HEK293T (cell line): ENCODE results near the gene STIM1.

Source experiments
- CTCF ChIA-PET: fragments of 350-600 bp; formaldehyde crosslinking; extraction: SDS; loops from one replicate; lab custom pipeline; 2021; ENCODE audit warnings: antibody characterized with exemption, inconsistent platforms; lab: Yijun Ruan, JAX
- POLR2A ChIA-PET: fragments of 350-600 bp; formaldehyde crosslinking; extraction: SDS; loops from one replicate; lab custom pipeline; 2020; ENCODE audit warnings: antibody characterized with exemption, inconsistent platforms; lab: Yijun Ruan, JAX
- DNase-seq: peaks from one replicate; pipeline ENCODE4 v3.0.0; 2012; ENCODE audit warnings: mixed read lengths; ENCODE audit errors: extremely low spot score
- ARNT ChIP-seq: fragments of 450-650 bp; IDR thresholded peaks from 2 replicates; pipeline ENCODE4 v1.6.1; 2017; ENCODE audit warnings: mild to moderate bottlenecking
- BHLHE40 ChIP-seq: fragments of 450-650 bp; IDR thresholded peaks from 2 replicates; pipeline ENCODE4 v1.6.1; 2016; ENCODE audit warnings: mild to moderate bottlenecking, moderate library complexity, borderline replicate concordance
- CTBP1 ChIP-seq: fragments of 450-650 bp; IDR thresholded peaks from 2 replicates; pipeline ENCODE4 v1.6.1; 2016; ENCODE audit warnings: borderline replicate concordance
- ELF4 ChIP-seq: fragments of 450-650 bp; IDR thresholded peaks from 2 replicates; pipeline ENCODE4 v1.6.1; 2017; ENCODE audit warnings: antibody characterized with exemption
- FOXA1 ChIP-seq: fragments of 450-650 bp; IDR thresholded peaks from 2 replicates; pipeline ENCODE4 v1.6.1; 2016; ENCODE audit warnings: mild to moderate bottlenecking
- FOXK2 ChIP-seq: fragments of 450-650 bp; IDR thresholded peaks from 2 replicates; pipeline ENCODE4 v1.6.1; 2016; ENCODE audit warnings: mild to moderate bottlenecking
- FOXM1 ChIP-seq: fragments of 450-650 bp; IDR thresholded peaks from 2 replicates; pipeline ENCODE4 v1.6.1; 2017; ENCODE audit warnings: mild to moderate bottlenecking, borderline replicate concordance
- HDGF ChIP-seq: fragments of 450-650 bp; IDR thresholded peaks from 2 replicates; pipeline ENCODE4 v1.6.1; 2017; ENCODE audit warnings: antibody characterized with exemption, borderline replicate concordance
- L3MBTL2 ChIP-seq: fragments of 450-650 bp; conservative IDR thresholded peaks from 2 replicates; pipeline ENCODE4 v1.6.1; 2016; ENCODE audit warnings: mild to moderate bottlenecking
- LEF1 ChIP-seq: fragments of 450-650 bp; IDR thresholded peaks from 2 replicates; pipeline ENCODE4 v1.6.1; 2017; ENCODE audit warnings: mild to moderate bottlenecking, borderline replicate concordance
- NFRKB ChIP-seq: fragments of 450-650 bp; IDR thresholded peaks from 2 replicates; pipeline ENCODE4 v1.6.1; 2016; ENCODE audit warnings: mild to moderate bottlenecking, moderate library complexity
- PKNOX1 ChIP-seq: fragments of 450-650 bp; IDR thresholded peaks from 2 replicates; pipeline ENCODE4 v1.6.1; 2016
- SP1 ChIP-seq: fragments of 450-650 bp; IDR thresholded peaks from 2 replicates; pipeline ENCODE4 v1.6.1; 2017
- SUZ12 ChIP-seq: fragments of 450-650 bp; IDR thresholded peaks from 2 replicates; pipeline ENCODE4 v1.6.1; 2016; ENCODE audit warnings: mild to moderate bottlenecking
- TARDBP ChIP-seq: fragments of 450-650 bp; IDR thresholded peaks from 2 replicates; pipeline ENCODE4 v1.6.1; 2016
- ZNF384 ChIP-seq: fragments of 450-650 bp; IDR thresholded peaks from 2 replicates; pipeline ENCODE4 v1.6.1; 2016

STIM1 gene

GRCh38 chr11:4063348-4063747 is 207.9 kb downstream of the STIM1 start:
- DNase-seq = no peak
- TF ChIP-seq CTBP1 (no peak), ELF4 (no peak), HDGF (no peak), L3MBTL2 (no peak), ZNF384 (no peak), FOXM1 (no peak), PKNOX1 (no peak)
- POLR2A ChIA-PET = no interaction called here
- CTCF ChIA-PET = interaction anchor here (0.9 to 1.7 kb wide), 3 partner anchors 10 to 208 kb away, joined by 3 to 11 read pairs (median 4); partner anchors contain the start of gene STIM1

GRCh38 chr11:4064278-4064955 is 209.0 kb downstream of the STIM1 start:
- DNase-seq = no peak
- TF ChIP-seq ARNT = no peak
- no peak for TF ChIP-seq TARDBP
- no peak for TF ChIP-seq ELF4
- no peak for TF ChIP-seq L3MBTL2
- TF ChIP-seq PKNOX1 = no peak
- TF ChIP-seq SUZ12 = no peak
- no peak for TF ChIP-seq SP1
- TF ChIP-seq NFRKB = no peak
- TF ChIP-seq CTBP1 = no peak
- TF ChIP-seq FOXM1 = no peak
- TF ChIP-seq LEF1 = no peak
- CTCF ChIA-PET = interaction anchor here (0.9 to 1.7 kb wide), 3 partner anchors 9 to 210 kb away, joined by 3 to 11 read pairs (median 4); partner anchors contain the start of gene STIM1
- POLR2A ChIA-PET = no interaction called here

- TF ChIP-seq SP1 (no peak), ARNT (no peak), CTBP1 (no peak), HDGF (no peak), FOXA1 (no peak), L3MBTL2 (no peak), SUZ12 (no peak), ZNF384 (no peak), LEF1 (no peak), FOXM1 (no peak), BHLHE40 (no peak), TARDBP (no peak)
- CTCF ChIA-PET = interaction anchor here (1.1 kb wide), 1 partner anchor 216 kb away, joined by 4 read pairs; no protein-coding TSS in a partner anchor
- DNase-seq = no peak
- POLR2A ChIA-PET = no interaction called here
Observed at GRCh38 chr11:4065086-4065485, 209.6 kb downstream of the STIM1 start.

- ChIA-PET POLR2A (no interaction called here), CTCF (interaction anchor here (1.1 kb wide), 1 partner anchor 216 kb away, joined by 4 read pairs; no protein-coding TSS in a partner anchor)
Observed at GRCh38 chr11:4065601-4066377, 210.3 kb downstream of the STIM1 start.

GRCh38 chr11:4066910-4067309 is 211.4 kb downstream of the STIM1 start:
- DNase-seq = no peak
- POLR2A ChIA-PET = interaction anchor here (0.9 kb wide), 1 partner anchor 226 kb away, joined by 4 read pairs; the partner anchor contains the start of gene RHOG
- TF ChIP-seq FOXA1 = no peak
- TF ChIP-seq HDGF = no peak
- no peak for TF ChIP-seq FOXM1
- no peak for TF ChIP-seq BHLHE40
- TF ChIP-seq LEF1 = no peak
- TF ChIP-seq FOXK2 = no peak
- TF ChIP-seq NFRKB = no peak
- no peak for TF ChIP-seq ZNF384
- no peak for TF ChIP-seq TARDBP
- TF ChIP-seq ELF4 = no peak
- no peak for TF ChIP-seq SP1
- no peak for TF ChIP-seq L3MBTL2
- TF ChIP-seq PKNOX1 = no peak
- no peak for TF ChIP-seq SUZ12
- no peak for TF ChIP-seq CTBP1
- CTCF ChIA-PET = interaction anchor here (1.9 kb wide), 1 partner anchor 212 kb away, joined by 11 read pairs; the partner anchor contains the start of gene STIM1

More at GRCh38 chr11:4065601-4066377, 210.3 kb downstream of the STIM1 start:
- DNase-seq = no peak
- TF ChIP-seq ELF4 (no peak), HDGF (no peak), LEF1 (no peak), BHLHE40 (no peak), SUZ12 (no peak), ARNT (no peak), NFRKB (no peak), FOXM1 (no peak), FOXA1 (no peak), TARDBP (no peak), ZNF384 (no peak), SP1 (no peak), CTBP1 (no peak), FOXK2 (no peak), L3MBTL2 (no peak), PKNOX1 (no peak)
